ENCODE data around the gene PTPN11.
A peak's percentile ranks its signal among the peaks of the same experiment; 100 is the strongest.
"Not testable (repeated sequence)": the region's sequence is repeated elsewhere in the genome, so short reads cannot be mapped to it uniquely, and the experiment has no call there.

The PTPN11 gene

DNA sequence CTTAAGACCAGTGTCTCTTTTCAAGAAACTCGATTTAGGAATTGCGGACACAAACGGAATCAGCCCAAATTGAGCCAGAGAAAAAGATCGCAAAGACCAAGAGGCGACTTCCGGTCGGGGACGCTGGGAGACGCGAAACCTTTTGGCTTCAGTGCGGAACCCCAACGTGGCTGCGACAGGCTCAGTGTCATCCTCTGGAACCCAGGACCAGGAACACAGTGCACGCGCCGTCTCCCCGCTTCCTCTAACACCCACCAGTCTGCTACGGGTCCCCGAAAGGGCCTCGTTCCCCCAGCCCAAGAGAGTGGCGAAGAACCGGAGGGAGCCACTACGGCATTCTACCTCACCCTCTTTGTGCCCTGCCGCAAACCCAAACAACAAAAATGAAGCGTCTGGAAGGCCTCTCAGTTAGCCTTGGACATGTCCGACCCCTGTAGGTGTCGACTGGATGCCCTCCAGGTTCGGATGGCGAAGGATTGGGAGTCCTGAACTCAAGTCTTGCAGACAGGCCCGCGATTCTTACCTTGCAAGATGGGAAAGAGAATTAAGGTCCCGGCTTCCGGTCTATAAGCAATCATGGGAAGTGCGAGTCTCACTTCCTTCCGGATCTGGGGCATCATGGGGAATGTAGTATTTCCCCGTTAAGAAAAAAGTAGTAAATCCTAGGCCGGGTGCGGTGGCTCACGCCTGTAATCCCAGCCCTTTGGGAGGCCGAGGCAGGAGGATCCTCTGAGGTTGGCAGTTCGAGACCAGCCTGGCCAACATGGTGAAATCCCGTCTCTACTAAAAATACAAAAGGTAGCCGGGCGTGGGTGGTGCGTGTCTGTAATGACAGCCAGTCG lies 9.5 kb upstream of the PTPN11 start, which contains the start of gene RPL6:
Gene RPL6, minus strand, starts transcription at position 542 of the 842 bp plus-strand sequence. CDS start 949 bp downstream, outside the sequence.
- DNase-seq (ENCODE audit: low read depth, low spot score), result peak; percentile 94

- no peak for DNase-seq (ENCODE audit: low read depth, low spot score)
Measured at GRCh38 chr12:112409906-112410244, 8.9 kb upstream of the PTPN11 start.

DNA sequence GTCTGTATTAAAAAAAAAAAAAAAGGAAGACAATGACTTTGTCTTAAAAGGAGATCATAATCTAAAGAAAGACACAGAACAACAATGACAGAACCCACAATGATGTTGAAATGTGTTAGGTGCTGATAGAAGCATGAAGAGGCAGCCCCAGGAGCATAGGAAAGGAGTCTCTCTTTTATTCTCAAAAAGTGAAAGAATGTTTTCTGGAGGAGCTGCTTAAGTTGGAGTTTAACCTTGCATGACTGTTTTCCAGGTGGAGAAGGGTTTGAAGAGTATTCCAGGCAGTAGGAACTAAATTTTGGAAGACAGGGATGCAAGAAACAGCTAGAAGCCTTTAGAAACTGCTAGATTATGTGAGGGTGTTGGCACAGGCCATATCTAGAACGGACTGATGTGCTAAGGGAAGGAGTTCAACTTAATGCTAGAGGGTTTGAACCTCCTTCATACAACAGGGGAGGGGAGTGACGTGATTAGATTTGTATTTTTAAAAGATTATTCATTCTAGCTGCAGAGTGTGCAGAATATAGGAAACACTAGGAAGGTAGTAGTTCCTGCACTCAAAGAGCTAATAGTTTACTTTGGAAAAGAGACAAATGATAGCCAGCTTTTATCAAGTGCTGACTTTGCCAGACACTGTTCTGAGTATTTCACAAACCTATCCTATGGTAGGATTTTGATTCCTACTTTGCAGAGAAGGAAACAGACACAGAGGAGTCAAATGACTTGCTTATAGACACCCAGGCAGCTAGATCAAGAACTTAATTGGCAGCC lies 4.7 kb upstream of the PTPN11 start:
- DNase-seq (ENCODE audit: low read depth, low spot score), result no peak

DNA sequence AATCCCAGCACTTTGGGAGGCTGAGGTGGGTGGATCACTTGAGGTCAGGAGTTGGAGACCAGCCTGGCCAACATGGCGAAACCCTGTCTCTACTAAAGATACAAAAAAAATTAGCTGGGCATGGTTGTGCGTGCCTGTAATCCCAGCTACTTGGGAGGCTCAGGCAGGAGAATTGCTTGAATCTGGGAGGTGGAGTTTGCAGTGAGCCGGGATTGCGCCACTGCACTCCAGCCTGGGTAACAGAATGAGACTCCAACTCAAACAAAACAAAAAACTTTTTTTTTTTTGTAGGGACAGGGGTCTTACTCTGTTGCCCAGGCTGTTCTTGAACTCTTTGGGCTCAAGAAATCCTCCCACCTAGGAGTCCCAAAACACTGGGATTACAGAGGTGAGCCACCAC lies 3.3 kb upstream of the PTPN11 start:
- DNase-seq (ENCODE audit: low read depth, low spot score), result not testable (repeated sequence)

GRCh38 chr12:112418273-112418607 lies 507 bp upstream of the PTPN11 start:
- DNase-seq (ENCODE audit: low read depth, low spot score), result no peak

GRCh38 chr12:112419297-112420133 lies 768 bp downstream of the PTPN11 start:
- DNase-seq (ENCODE audit: low read depth, low spot score), result no peak

DNA sequence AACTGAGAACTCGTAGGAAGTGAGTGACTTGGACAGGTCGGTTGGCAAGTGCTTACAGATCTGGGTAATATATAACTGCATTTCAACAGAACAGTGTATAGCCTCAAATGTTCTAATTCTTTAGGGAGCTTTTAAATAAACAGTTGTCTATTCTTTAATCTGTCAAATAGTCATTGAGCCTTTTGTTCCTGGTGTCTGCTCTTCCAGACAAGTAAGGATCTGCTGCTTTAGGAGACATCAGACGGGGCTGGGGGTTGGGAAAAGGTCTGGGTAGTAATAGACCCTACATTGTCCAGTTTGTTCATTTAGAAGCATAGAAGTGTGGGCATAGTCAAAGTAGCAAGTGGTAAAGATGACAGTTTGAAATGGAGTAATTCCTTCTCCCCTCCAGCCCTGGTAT lies 2.0 kb downstream of the PTPN11 start:
- no peak for DNase-seq (ENCODE audit: low read depth, low spot score)

GRCh38 chr12:112421363-112421762 lies 2.6 kb downstream of the PTPN11 start:
- no peak for DNase-seq (ENCODE audit: low read depth, low spot score)

DNA sequence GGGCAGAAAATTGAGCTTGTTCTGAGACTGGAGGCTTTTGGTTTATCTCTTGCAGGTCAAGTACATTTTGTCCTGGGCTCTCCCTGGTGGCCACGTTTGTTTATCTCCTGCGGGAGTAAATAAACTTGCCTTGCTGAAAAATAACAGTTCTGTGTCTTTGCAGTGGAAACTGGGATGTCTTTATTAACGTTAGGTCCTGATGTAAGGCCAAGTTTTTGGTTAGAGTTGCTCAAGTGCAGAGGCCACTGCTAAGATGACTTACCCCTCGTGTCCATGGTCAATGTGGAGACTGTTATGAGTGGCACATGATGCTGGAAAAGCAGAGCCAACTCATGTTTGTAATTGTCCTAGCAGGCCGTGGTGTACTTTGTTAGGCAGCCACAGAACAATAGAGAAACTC lies 3.8 kb downstream of the PTPN11 start:
- DNase-seq (ENCODE audit: low read depth, low spot score), result no peak

DNA sequence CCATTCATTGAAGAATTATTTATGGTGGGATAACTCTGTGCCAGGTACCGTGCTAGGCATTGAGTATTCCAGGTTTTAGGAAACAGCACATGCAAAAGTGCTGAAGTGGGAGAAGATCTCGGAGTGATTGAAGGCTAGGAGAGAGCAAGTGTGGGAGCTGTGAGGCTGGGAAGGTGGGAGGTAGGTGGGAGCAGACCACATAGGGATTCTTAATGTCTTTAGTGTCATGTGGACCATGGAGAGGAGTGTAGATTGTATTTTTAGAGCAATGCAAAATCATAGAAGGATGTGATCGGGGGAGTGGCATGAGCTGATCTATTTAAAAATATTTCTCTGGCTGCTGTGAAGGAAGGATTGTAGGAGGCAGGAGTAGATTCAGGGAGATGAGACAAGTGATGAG lies 5.4 kb downstream of the PTPN11 start:
- no peak for DNase-seq (ENCODE audit: low read depth, low spot score)

DNA sequence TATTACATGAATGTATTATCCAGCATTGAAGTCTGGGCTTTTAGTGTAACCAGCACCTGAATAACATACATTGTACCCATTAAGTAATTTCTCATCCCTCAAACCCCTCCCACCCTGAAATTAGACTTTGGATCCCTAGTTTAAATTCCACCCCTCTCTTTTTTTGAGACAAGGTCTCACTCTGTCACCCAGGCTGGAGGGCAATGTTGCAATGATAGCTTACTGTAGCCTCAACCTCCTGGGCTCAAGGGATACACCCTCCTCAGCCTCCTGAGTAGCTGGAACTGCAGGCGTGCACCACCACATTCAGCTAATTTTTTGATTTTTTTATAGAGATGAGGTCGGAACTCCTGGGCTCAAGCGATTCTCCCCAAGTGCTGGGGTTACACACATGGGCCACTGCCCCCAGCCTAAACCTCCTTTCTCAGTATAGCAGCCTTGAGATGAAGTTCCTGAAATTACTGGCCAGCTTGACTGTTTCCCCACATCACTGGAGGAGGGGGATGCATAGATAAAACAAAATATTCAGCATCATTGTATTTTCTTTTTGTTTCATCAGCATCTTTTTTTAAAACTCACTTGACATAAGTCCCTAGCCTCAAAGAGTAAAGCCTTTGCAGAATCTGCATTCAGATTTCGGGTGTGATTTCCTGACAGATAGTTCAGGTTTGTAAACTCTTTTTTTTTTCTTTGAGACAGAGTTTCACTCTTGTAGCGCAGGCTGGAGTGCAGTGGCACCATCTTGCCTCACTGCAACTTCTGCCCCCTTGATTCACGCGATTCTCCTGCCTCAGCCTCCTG lies 7.0 kb downstream of the PTPN11 start:
- DNase-seq (ENCODE audit: low read depth, low spot score), result no peak

DNA sequence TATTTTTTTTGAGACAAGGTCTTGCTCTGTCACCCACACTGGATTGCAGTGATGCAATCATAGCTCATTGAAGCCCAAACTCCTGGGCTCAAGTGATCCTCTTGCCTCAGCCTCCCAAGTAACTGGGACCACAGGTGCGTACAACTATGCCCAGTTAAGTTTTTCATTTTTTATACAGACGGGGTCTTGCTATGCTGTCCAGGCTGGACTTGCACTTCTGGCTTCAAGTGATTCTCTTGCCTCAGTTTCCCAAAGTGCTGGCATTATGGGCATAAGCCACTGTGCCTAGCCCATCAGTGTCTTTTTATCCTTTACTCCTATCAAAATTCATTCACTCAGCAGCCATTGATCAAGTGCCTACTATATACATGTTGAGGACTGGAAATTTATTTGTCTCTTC lies 9.0 kb downstream of the PTPN11 start:
- no peak for DNase-seq (ENCODE audit: low read depth, low spot score)

GRCh38 chr12:112430929-112431328 lies 12.2 kb downstream of the PTPN11 start:
- no peak for DNase-seq (ENCODE audit: low read depth, low spot score)

- no peak for DNase-seq (ENCODE audit: low read depth, low spot score)
Measured at GRCh38 chr12:112431965-112432364, 13.2 kb downstream of the PTPN11 start.

DNA sequence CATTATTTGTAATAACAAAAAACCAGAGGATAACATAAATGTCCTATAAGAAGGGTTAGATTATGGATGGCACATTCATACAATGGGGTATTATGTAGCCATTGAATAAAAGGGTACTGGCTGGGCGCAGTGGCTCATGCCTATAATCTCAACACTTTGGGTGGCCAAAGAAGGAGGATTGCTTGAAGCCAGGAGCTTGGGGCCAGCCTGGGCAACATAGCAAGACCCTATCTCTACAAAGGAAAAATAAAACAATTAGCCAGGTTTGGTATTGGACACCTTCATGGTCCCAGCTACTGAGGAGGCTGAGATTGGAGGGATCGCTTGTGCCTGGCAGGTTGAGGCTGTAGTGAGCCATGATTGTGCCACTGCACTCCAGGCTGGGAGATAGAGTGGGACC lies 14.8 kb downstream of the PTPN11 start:
- no peak for DNase-seq (ENCODE audit: low read depth, low spot score)

DNA sequence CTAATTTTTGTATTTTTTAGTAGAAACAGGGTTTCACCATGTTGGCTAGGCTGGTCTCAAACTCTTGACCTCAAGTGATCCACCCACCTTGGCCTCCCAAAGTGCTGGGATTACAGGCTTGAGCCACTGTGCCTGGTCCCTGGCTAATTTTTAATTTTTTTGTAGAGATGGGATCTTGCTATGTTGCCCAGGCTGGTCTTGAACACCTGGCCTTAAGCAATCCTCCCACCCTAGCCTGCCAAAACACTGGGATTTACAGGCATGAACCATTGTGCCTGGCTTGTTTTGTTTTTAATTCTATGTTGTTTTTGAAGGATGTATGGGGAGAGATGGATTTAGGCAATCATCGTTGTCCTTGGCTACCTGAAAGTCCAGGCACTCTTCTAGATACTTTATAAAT lies 19.9 kb downstream of the PTPN11 start:
- DNase-seq (ENCODE audit: low read depth, low spot score), result not testable (repeated sequence)

- no peak for DNase-seq (ENCODE audit: low read depth, low spot score)
Measured at GRCh38 chr12:112439769-112440168, 21.0 kb downstream of the PTPN11 start.

- DNase-seq (ENCODE audit: low read depth, low spot score), result not testable (repeated sequence)
Measured at GRCh38 chr12:112440653-112441052, 21.9 kb downstream of the PTPN11 start.

GRCh38 chr12:112443916-112444315 lies 25.2 kb downstream of the PTPN11 start:
- no peak for DNase-seq (ENCODE audit: low read depth, low spot score)

DNA sequence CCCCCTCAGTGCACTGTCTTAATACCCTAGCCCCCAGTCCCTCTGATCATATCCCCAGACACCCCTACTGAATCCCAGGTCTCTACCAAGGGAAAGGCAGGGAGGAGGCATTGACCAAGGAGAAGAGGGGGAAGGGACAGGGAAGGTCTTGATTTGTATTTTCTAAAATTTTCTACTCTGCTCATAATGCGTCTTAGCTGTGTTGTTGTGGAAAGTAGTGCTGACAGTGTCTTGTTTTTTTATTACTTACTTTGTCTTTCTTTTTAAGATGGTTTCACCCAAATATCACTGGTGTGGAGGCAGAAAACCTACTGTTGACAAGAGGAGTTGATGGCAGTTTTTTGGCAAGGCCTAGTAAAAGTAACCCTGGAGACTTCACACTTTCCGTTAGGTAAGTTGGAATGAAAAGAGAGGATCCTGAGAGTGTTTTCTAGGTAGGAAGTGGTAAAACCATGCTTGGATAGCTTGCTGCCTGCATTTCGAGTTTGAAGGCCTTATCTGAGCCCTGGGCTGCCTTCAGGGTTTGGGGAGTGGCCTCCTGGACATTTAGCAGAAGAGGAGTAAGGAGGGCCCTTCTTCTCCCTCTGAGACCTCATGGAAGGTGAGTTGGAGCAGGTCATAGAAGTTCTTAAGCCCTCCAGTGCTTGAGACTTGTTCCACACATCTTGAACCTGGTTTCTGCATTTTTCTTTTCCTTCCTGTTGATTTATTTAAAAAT lies 27.4 kb downstream of the PTPN11 start:
- DNase-seq (ENCODE audit: low read depth, low spot score), result no peak

GRCh38 chr12:112447106-112447505 lies 28.4 kb downstream of the PTPN11 start:
- no peak for DNase-seq (ENCODE audit: low read depth, low spot score)
